HUES64 (cell line): ENCODE measurements around the gene ZBTB8A. TPM values are rescaled to one million over a fixed set of nuclear protein-coding genes. Genes with fewer than 3 reads are reported as not detected.
A peak's percentile ranks its signal among the peaks of the same experiment; 100 is the strongest.

ENCODE experiments used
- H3K27ac ChIP-seq: 2 replicates; pipeline ENCODE4 v1.7.0; 2013; ENCODE audit warnings: low read depth, low read length, inconsistent platforms
- H3K27me3 ChIP-seq: 2 replicates; pipeline ENCODE4 v1.6.1; 2013; ENCODE audit warnings: mild to moderate bottlenecking, low read length; ENCODE audit not compliant: insufficient read depth
- H3K36me3 ChIP-seq: 2 replicates; pipeline ENCODE4 v1.6.1; 2013; ENCODE audit warnings: mild to moderate bottlenecking, low read length; ENCODE audit not compliant: insufficient read depth
- H3K4me1 ChIP-seq: 2 replicates; pipeline ENCODE4 v1.6.1; 2013; ENCODE audit warnings: mild to moderate bottlenecking, low read length, moderate library complexity; ENCODE audit not compliant: insufficient read depth
- H3K4me3 ChIP-seq: 2 replicates; pipeline ENCODE4 v1.5.1; 2013; ENCODE audit warnings: mild to moderate bottlenecking, low read length, moderate library complexity
- H3K9ac ChIP-seq: 2 replicates; pipeline ENCODE4 v1.6.1; 2013; ENCODE audit warnings: mild to moderate bottlenecking, low read depth, low read length
- H3K9me3 ChIP-seq: 2 replicates; pipeline ENCODE4 v1.6.1; 2013; ENCODE audit warnings: low read depth, low read length; ENCODE audit not compliant: insufficient read depth
- WGBS: fragments of 150-250, 120-280 bp; methylation state at CpG from one replicate; pipeline ENCODE4 v1.1.7; 2013; ENCODE audit warnings: missing lambda C conversion rate; 5-methylcytosine and 5-hydroxymethylcytosine counted together
- polyA plus RNA-seq, 2 experiments: library from polyadenylated mRNA; stranded (reverse); fragments of 50-300 nt; gene quantifications; one replicate each; pipeline ENCODE4 v1.2.3, GENCODE V29; 2013

Gene ZBTB8A
- polyA plus RNA-seq (2013, experiment 1 of 2), result 9.5 TPM
- polyA plus RNA-seq (2013, experiment 2 of 2), result 9.4 TPM

DNA sequence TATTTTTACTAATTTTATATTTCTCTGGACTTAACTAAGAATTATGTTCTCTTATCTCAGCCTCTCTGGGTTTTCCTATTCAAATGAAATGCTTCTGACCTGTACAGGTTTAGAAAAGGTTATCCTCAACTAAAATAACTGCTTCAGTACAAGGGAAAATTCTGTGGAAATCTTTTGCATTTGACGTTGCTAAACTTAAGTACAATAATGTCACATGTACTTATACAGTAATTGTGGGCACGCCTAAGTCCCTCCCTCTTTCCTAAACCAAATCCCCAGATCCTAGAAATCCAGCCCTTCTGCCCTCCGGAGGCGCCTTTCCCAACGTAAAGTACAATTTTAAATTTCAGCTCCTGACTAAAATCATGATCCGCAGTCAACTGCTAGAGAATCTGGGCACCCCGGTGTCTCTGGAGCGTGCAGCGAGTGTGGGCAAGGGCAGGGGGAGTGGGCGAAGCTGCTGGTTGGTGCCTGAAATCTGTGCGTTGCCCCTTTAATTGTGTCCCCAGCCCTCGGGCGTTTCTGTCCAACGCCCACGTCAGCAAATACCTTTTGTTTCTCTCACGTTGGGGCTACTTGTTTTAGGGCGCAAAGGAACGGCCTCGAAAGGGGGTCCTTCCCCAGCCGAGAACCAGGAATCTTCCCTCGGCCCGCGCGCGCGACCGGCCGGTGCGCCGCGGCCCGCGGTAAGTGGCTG is at the start of gene ZBTB8A:
ZBTB8A (plus strand) TSS at position 541 of the 697 bp plus-strand sequence. CDS start 53,505 bp downstream, outside the sequence.
- no peaks in the 10 kb centered on the region for H3K9me3 ChIP-seq
- peak within 1 kb of the TSS; percentile 57; the same call in 1 of the 2 replicates for H3K27ac ChIP-seq
- H3K36me3 ChIP-seq, result no peaks in the 10 kb centered on the region; the same call in 1 of the 2 replicates
- peak within 1 kb of the TSS; percentile 87 for H3K9ac ChIP-seq
- H3K4me3 ChIP-seq, result peak within 1 kb of the TSS; percentile 69
- H3K4me1 ChIP-seq, result peaks cover 6% of the 10 kb centered on the region; the same call in 1 of the 2 replicates
- peaks cover 9% of the 10 kb centered on the region; the same call in 1 of the 2 replicates for H3K27me3 ChIP-seq
- WGBS, result under 1% methylated on average over 32 of the region's 33 CpGs

DNA sequence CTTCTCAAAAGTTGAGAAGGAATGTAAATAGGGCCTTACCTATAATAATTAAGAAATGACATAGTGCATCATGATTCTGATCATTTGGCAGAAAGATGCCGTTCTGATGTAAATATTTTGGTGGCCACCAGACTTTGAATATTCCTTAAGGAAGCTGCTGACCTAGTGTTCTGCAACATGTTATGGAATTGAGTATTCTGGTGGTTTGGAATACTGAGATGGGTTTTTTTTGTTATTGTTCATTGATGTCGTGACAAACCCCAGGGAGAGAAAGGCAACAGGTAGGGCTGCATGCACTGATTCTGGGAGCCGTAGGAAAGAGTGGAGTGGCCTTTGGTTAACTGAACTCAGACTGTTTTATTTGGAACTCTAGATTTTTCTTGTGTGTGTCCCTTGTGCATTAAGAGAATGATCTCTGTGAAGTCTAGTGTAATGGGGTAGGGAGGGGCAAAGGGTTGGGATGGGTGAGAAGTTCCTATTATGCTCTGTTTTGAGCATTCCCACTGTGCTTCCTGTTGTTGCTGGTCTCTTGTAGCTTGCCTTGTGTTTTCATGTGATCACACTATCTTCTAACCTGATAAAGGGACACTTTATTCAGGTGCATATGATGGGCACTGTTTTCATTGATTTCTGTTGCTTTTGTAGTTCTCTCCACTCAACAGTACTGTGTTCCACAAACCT is 49.3 kb upstream of the ZBTB8A start:
- no peaks in the 10 kb centered on the region for H3K9me3 ChIP-seq
- no peak overlapping the region for H3K27ac ChIP-seq
- 92% methylated on average over 3 of the region's 3 CpGs for WGBS
- H3K4me1 ChIP-seq, result no peaks in the 10 kb centered on the region; the same call in 1 of the 2 replicates
- peaks cover 14% of the 10 kb centered on the region; the same call in 1 of the 2 replicates for H3K36me3 ChIP-seq
- no peak overlapping the region for H3K9ac ChIP-seq
- no peaks in the 10 kb centered on the region for H3K27me3 ChIP-seq
- no peak overlapping the region for H3K4me3 ChIP-seq

DNA sequence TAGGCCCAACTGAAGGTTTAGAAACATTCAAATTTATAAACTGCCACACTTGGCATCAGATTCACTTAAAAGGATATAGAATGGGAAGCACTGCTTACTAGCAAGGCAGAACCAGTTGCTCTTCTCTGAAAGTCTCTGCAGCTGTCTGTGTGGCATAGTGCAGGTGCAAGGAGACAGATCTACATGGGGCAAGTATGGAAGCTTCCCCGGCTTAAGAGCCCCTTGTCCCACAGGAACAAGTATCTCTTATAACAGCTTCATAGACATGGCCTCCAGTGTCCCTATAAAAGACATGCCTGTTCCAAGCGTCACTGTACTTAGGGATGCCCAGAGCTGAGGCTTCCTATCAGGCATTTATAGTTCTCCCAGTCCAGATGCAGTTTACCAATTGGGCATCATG is 47.8 kb upstream of the ZBTB8A start:
- H3K9me3 ChIP-seq, result no peaks in the 10 kb centered on the region
- H3K4me1 ChIP-seq, result no peaks in the 10 kb centered on the region; the same call in 1 of the 2 replicates
- peaks cover 5% of the 10 kb centered on the region; the same call in 1 of the 2 replicates for H3K36me3 ChIP-seq
- H3K4me3 ChIP-seq, result no peak overlapping the region
- no peak overlapping the region for H3K27ac ChIP-seq
- H3K9ac ChIP-seq, result no peak overlapping the region
- no peaks in the 10 kb centered on the region for H3K27me3 ChIP-seq
- 92% methylated on average over 2 of the region's 2 CpGs for WGBS

GRCh38 chr1:32494196-32494595 is 45.0 kb upstream of the ZBTB8A start:
- no peaks in the 10 kb centered on the region for H3K27me3 ChIP-seq
- no peak overlapping the region for H3K9ac ChIP-seq
- H3K4me3 ChIP-seq, result no peak overlapping the region
- H3K27ac ChIP-seq, result no peak overlapping the region
- whole genome bisulfite sequencing, result 94% methylated on average over 1 of the region's 1 CpG
- H3K9me3 ChIP-seq, result no peaks in the 10 kb centered on the region
- no peaks in the 10 kb centered on the region for H3K36me3 ChIP-seq
- no peaks in the 10 kb centered on the region for H3K4me1 ChIP-seq

DNA sequence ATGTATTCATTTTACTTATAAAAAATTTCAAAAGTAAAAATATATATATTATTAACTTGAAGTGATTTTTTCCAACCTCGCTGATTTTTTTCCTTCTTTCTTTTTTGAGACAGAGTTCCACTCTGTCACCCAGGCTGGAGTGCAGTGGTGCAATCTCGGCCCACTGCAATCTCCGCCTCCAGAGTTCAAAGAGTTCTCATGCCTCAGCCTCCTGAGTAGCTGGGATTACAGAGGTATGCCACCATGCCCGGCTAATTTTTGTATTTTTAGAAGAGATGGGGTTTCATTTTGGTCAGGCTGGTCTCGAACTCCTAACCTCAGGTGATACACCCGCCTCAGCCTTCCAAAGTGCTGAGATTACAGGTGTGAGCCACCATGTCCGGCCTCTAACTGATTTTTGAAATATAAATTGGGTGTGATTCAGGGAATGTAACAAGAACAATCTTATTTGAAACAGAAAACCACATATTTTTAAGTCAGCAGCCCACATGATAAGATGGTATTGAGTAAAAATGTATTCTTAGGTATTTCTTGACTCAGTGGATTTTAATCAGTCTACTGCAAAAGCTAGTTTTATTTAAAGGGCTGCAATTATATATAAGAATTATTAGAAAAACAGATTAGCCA is 44.4 kb upstream of the ZBTB8A start:
- H3K4me1 ChIP-seq, result no peaks in the 10 kb centered on the region
- WGBS, result 95% methylated on average over 6 of the region's 7 CpGs
- no peaks in the 10 kb centered on the region for H3K36me3 ChIP-seq
- H3K9ac ChIP-seq, result no peak overlapping the region
- no peaks in the 10 kb centered on the region for H3K9me3 ChIP-seq
- H3K27ac ChIP-seq, result no peak overlapping the region
- no peak overlapping the region for H3K4me3 ChIP-seq
- no peaks in the 10 kb centered on the region for H3K27me3 ChIP-seq

GRCh38 chr1:32496127-32496526 is 43.1 kb upstream of the ZBTB8A start:
- no peak overlapping the region for H3K27ac ChIP-seq
- peaks cover 3% of the 10 kb centered on the region for H3K4me1 ChIP-seq
- H3K9ac ChIP-seq, result no peak overlapping the region
- H3K36me3 ChIP-seq, result no peaks in the 10 kb centered on the region
- 97% methylated on average over 5 of the region's 5 CpGs for WGBS
- H3K4me3 ChIP-seq, result no peak overlapping the region
- H3K9me3 ChIP-seq, result no peaks in the 10 kb centered on the region
- no peaks in the 10 kb centered on the region for H3K27me3 ChIP-seq

DNA sequence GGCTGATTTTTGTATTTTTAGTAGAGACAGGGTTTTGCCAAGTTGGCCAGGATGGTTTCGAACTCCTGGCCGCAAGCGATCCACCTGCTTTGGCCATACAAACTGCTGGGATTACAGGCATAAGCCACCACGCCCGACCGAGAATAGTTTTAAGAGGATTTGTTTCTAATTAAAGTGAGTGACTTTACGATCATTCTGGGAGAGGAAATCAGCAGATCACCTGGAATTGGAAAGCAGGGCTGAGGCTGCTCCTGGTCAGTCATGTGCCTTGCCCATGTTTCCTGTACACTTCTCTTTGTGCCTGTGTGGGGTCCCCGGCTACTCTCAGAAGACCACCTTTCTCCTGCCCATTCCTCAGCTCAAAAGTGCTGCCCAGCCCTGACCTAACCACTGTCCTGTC is 40.5 kb upstream of the ZBTB8A start:
- Histone ChIP-seq H3K9ac (no peak overlapping the region), H3K4me1 (peaks cover 4% of the 10 kb centered on the region), H3K9me3 (no peaks in the 10 kb centered on the region), H3K27me3 (no peaks in the 10 kb centered on the region), H3K4me3 (no peak overlapping the region), H3K27ac (no peak overlapping the region), H3K36me3 (no peaks in the 10 kb centered on the region)
- WGBS, result 95% methylated on average over 8 of the region's 8 CpGs

GRCh38 chr1:32500387-32501209 is 38.6 kb upstream of the ZBTB8A start:
- Histone ChIP-seq H3K4me1 (peaks cover 4% of the 10 kb centered on the region), H3K27me3 (no peaks in the 10 kb centered on the region), H3K36me3 (no peaks in the 10 kb centered on the region), H3K9ac (peak overlapping the region; percentile 96), H3K4me3 (peak overlapping the region; percentile 82), H3K27ac (peak overlapping the region; percentile 94), H3K9me3 (no peaks in the 10 kb centered on the region)
- under 1% methylated on average over 98 of the region's 99 CpGs for WGBS

DNA sequence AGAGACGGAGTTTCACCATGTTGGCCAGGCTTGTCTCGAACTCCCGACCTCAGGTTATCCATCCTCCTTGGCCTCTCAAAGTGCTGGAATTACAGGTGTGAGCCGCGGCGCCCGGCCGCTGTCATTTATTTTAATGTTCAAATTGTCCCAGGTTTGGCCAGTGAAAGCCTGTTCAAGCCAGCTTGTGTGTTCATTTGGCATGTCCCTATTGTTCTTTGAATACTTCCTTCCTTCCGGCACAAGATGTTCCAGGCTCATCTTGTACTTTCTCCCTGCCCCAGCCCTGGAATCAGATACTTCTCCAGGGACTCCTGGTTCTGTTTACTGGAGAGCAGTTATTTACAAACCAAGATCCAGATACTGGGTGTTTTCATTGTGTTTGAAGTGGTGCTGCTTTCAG is 37.4 kb upstream of the ZBTB8A start:
- no peak overlapping the region for H3K4me3 ChIP-seq
- no peaks in the 10 kb centered on the region for H3K9me3 ChIP-seq
- H3K36me3 ChIP-seq, result no peaks in the 10 kb centered on the region
- no peak overlapping the region for H3K27ac ChIP-seq
- 95% methylated on average over 9 of the region's 9 CpGs for WGBS
- no peaks in the 10 kb centered on the region for H3K27me3 ChIP-seq
- H3K4me1 ChIP-seq, result peaks cover 4% of the 10 kb centered on the region
- H3K9ac ChIP-seq, result no peak overlapping the region

DNA sequence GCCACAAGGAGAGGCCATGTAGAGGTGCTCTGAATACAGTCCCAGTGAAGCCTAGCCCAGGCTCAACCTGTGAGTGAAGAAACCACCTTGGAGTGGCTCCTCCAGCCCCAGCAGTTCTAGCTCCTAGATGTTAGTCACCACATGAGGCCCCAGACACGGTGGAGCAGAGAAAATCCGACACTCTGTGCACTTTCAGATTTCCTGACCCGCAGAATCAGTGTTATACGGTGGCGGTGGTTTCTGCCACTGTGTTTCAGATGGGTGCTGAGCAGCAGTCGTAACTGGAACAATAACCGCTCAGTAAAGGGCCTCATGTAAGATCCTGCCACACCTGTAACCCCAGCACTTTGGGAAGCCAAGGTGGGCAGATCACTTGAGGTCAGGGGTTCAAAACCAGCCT is 36.1 kb upstream of the ZBTB8A start:
- H3K36me3 ChIP-seq, result no peaks in the 10 kb centered on the region
- H3K9ac ChIP-seq, result no peak overlapping the region
- no peak overlapping the region for H3K27ac ChIP-seq
- H3K27me3 ChIP-seq, result no peaks in the 10 kb centered on the region
- H3K4me3 ChIP-seq, result no peak overlapping the region
- peaks cover 4% of the 10 kb centered on the region for H3K4me1 ChIP-seq
- WGBS, result 94% methylated on average over 7 of the region's 7 CpGs
- H3K9me3 ChIP-seq, result no peaks in the 10 kb centered on the region
